D721Med (cell line): ENCODE measurements around the gene GNAT1.
"Not testable (repeated sequence)": the region's sequence is repeated elsewhere in the genome, so short reads cannot be mapped to it uniquely, and the experiment has no call there.

Experiments
- DNase-seq: peaks from one replicate; pipeline ENCODE4 v3.0.0; 2011; ENCODE audit warnings: low spot score; ENCODE audit not compliant: insufficient read length
- FAIRE-seq: peaks from 2 replicates; lab custom pipeline; 2011; peaks lifted over from hg19 to GRCh38; lab: Jason Lieb, UNC
- CTCF ChIP-seq: IDR thresholded peaks from 2 replicates; pipeline ENCODE4 v1.5.1; 2012; ENCODE audit warnings: mild to moderate bottlenecking, control low read depth; ENCODE audit not compliant: insufficient read depth; ENCODE audit errors: missing control alignments

Gene GNAT1

GRCh38 chr3:50239649-50240048 lies 48.2 kb downstream of the GNAT1 start:
- FAIRE-seq (no peak), DNase-seq (no peak)
- TF ChIP-seq CTCF = no peak

- FAIRE-seq (no peak), DNase-seq (no peak)
- no peak for TF ChIP-seq CTCF
These were observed 49.8 kb downstream of the GNAT1 start for GRCh38 chr3:50241163-50241562.

GRCh38 chr3:50241713-50242380 lies 50.4 kb downstream of the GNAT1 start:
- TF ChIP-seq CTCF = no peak

GRCh38 chr3:50242381-50242770 lies 51.0 kb downstream of the GNAT1 start:
- TF ChIP-seq CTCF = no peak
- DNase-seq = no peak
- FAIRE-seq = no peak

More at GRCh38 chr3:50241713-50242380, 50.4 kb downstream of the GNAT1 start:
- no peak for FAIRE-seq
- DNase-seq = no peak

- TF ChIP-seq CTCF = no peak
- DNase-seq = no peak
- FAIRE-seq = no peak
These were observed 51.6 kb downstream of the GNAT1 start for GRCh38 chr3:50242851-50243542.

- no peak for TF ChIP-seq CTCF
- FAIRE-seq (no peak), DNase-seq (no peak)
These were observed 52.1 kb downstream of the GNAT1 start for GRCh38 chr3:50243543-50243895.

GRCh38 chr3:50244813-50245212 lies 53.4 kb downstream of the GNAT1 start:
- not testable (repeated sequence) for DNase-seq, FAIRE-seq
